Measurements from ENCODE around the gene MDK. TPM values are rescaled to one million over a fixed set of nuclear protein-coding genes. Genes with fewer than 3 reads are reported as not detected.

Gene MDK
- total RNA-seq, 1 donor from 2014 or later: 0.55 TPM

DNA sequence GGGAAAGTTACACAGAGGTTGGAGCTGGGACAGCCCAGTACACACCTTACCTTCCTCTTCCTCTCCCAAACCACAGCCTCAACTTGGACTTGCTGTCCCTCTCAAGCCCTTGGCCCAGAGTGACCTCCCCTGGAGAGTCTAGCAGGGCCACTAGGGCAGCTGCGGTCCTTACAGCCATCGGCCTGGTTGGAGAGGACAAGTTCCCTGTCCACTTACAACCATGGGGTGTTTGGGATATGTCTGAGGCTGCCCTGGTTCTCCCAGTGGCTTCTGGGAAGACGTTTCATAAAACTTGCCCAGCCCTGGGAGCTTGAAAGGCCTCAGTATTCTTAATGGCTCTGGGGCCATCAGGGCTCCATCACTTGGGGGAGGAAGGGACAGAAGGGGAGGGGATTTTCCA lies 47.3 kb upstream of the MDK start:
- H3K27me3 Mint-ChIP-seq: peaks cover 64% of the 10 kb centered on the region
- ChIA-PET CTCF (no interaction called here), POLR2A (no interaction called here)
- H3K27ac Mint-ChIP-seq: no peak overlapping the region
- H3K4me1 Mint-ChIP-seq: peaks cover 10% of the 10 kb centered on the region
- ATAC-seq (ENCODE audit: low read depth): no peak
- TF ChIP-seq, protein P1, sequence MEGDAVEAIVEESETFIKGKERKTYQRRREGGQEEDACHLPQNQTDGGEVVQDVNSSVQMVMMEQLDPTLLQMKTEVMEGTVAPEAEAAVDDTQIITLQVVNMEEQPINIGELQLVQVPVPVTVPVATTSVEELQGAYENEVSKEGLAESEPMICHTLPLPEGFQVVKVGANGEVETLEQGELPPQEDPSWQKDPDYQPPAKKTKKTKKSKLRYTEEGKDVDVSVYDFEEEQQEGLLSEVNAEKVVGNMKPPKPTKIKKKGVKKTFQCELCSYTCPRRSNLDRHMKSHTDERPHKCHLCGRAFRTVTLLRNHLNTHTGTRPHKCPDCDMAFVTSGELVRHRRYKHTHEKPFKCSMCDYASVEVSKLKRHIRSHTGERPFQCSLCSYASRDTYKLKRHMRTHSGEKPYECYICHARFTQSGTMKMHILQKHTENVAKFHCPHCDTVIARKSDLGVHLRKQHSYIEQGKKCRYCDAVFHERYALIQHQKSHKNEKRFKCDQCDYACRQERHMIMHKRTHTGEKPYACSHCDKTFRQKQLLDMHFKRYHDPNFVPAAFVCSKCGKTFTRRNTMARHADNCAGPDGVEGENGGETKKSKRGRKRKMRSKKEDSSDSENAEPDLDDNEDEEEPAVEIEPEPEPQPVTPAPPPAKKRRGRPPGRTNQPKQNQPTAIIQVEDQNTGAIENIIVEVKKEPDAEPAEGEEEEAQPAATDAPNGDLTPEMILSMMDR (IDR thresholded peaks at IDR 0.05): no peak
- H3K4me3 Mint-ChIP-seq: no peak overlapping the region
- no peak for DNase-seq
- H3K36me3 Mint-ChIP-seq (ENCODE audit: low read depth): no peaks in the 10 kb centered on the region
- H3K9me3 Mint-ChIP-seq: no peaks in the 10 kb centered on the region
- intact Hi-C loops (cut with micrococcal nuclease): no loop called here

DNA sequence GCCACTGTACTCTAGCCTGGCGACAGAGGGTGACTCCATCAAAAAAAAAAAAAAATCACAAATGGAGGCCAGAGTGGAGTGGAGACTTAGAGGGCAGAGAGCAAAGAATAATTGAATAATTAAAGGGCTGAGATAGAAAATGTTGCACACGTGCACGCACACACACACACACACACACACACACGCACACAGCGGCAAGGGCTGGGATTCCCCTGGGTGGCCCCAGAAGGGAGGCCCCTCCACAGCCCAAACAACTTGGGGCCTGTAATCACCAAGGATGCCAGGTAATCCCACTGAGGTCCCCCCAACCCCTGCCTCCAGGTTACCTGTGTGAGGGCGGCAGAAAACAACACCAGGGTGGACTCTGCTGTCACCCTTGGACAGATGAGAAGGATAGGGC lies 46.2 kb upstream of the MDK start:
- intact Hi-C loops (cut with micrococcal nuclease): no loop called here
- ChIA-PET CTCF (no interaction called here), POLR2A (interaction anchor here (0.8 kb wide), 1 partner anchor 40 kb away, joined by 7 read pairs; no protein-coding TSS in a partner anchor)
- H3K9me3 Mint-ChIP-seq: no peaks in the 10 kb centered on the region
- H3K27me3 Mint-ChIP-seq: peaks cover 55% of the 10 kb centered on the region
- ATAC-seq (ENCODE audit: low read depth) (no peak), DNase-seq (no peak)
- H3K4me3 Mint-ChIP-seq: no peak overlapping the region
- no peaks in the 10 kb centered on the region for H3K36me3 Mint-ChIP-seq (ENCODE audit: low read depth)
- no peak overlapping the region for H3K27ac Mint-ChIP-seq
- peaks cover 10% of the 10 kb centered on the region for H3K4me1 Mint-ChIP-seq
- TF ChIP-seq, protein P1 (IDR thresholded peaks at IDR 0.05): no peak

DNA sequence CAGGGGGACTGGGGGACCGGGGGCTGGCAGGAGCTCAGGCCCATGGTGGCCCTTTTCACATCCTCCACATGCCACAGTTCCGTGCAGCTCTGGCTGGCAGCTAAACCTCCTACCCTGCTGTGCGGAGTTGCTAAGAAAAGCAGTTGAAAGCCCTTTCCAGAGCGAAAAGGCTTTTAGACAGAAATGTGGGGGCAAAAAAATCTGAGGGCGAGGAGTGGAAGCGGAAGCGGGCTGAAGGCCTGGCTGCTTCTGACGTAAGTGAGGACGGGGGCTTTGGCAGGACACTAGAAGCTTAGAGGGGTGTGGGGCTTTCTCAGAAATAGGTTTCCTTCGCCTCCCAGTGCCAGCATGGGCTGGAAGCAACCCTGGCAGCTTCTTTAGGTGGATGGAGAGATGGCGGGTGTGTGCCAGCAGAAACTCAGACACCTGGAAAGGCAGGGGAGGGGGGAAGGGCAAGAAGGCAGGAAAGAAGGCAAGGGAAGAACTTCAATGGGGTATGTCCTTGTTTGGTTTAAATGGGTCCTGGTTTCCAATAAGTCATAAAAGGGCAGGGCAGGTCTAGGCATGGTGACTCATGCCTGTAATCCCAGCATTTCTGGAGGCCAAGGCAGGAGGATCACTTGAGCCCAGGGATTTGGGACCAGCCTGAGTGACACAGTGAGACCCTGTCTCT lies 45.4 kb upstream of the MDK start:
- no peak overlapping the region for H3K27ac Mint-ChIP-seq
- intact Hi-C loops (cut with micrococcal nuclease): no loop called here
- ChIA-PET POLR2A (interaction anchor here (0.9 kb wide), 1 partner anchor 10 kb away, joined by 8 read pairs; no protein-coding TSS in a partner anchor), CTCF (no interaction called here)
- no peak for ATAC-seq (ENCODE audit: low read depth)
- no peaks in the 10 kb centered on the region for H3K36me3 Mint-ChIP-seq (ENCODE audit: low read depth)
- DNase-seq: no peak
- H3K4me3 Mint-ChIP-seq: no peak overlapping the region
- peaks cover 49% of the 10 kb centered on the region for H3K27me3 Mint-ChIP-seq
- H3K9me3 Mint-ChIP-seq: no peaks in the 10 kb centered on the region
- H3K4me1 Mint-ChIP-seq: peaks cover 10% of the 10 kb centered on the region
- TF ChIP-seq, protein P1 (IDR thresholded peaks at IDR 0.05): no peak

DNA sequence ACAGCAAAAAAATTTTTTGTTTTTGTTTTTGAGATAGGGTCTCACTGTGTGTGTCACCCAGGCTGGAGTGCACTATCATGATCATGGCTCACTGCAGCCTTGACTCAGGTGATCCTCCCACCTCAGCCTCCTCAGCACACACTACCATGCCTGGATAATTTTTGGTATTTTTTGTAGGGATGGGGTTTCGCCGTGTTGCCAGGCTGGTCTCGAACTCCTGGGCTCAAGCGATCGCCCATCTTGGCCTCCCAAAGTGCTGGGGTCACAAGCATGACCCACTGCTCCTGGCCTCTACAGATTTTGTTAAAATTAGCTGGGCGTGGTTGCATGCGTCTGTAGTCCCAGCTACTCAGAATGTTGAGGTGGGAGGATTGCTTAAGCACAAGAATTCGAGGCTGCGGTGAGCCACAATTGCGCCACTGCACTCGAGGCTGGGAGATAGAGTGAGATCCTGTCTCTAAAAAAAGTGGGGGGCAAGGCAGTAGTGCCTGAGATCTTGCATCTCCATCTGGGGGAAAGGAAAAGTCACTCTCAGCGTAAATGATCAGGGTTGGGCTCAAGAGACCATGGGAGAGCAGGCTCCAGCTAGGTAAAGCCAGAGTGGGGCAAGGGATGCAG lies 44.8 kb upstream of the MDK start:
- Mint-ChIP-seq H3K27me3 (peaks cover 46% of the 10 kb centered on the region), H3K36me3 (ENCODE audit: low read depth) (no peaks in the 10 kb centered on the region), H3K9me3 (no peaks in the 10 kb centered on the region), H3K4me3 (no peak overlapping the region), H3K4me1 (peaks cover 8% of the 10 kb centered on the region), H3K27ac (no peak overlapping the region)
- ChIA-PET POLR2A (interaction anchor here (0.7 to 0.9 kb wide), 2 partner anchors 9 to 37 kb away, joined by 3 to 8 read pairs; no protein-coding TSS in a partner anchor), CTCF (no interaction called here)
- ATAC-seq (ENCODE audit: low read depth) (no peak), DNase-seq (no peak)
- TF ChIP-seq, protein P1 (IDR thresholded peaks at IDR 0.05): no peak
- intact Hi-C loops (cut with micrococcal nuclease): no loop called here

DNA sequence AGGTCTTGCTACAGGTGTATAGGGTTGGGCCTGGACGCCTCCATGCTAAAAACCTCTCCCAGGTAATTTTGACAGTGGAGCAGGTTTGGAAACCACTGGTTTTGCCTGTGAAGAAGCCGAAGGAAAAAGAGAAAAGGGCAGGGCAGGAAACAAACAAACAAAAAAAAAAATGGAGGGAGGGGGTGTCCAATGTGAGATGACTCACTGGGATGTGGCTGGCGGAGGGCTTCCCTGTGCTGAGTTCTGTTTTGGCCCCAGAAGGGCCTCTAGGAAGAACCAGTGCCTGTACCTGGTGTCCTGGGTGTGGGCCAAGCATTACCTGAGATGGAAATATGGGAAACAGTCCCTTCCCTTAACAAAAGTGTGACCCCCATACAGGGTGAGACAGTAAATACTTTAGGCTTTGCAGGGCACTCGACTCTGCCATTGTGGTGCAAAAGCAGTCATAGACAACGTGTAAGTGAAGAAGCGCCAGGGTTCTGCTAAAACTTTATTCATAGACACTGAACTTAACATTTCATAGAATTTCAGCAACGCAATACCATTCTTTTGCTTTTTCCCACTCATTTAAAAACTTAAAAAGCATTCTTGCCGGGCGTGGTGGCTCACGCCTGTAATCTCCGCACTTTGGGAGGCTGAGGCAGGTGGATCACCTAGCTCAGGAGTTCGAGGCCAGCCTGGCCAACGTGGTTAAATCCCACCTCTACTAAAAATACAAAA lies 43.7 kb upstream of the MDK start:
- CTCF ChIA-PET: interaction anchor here (0.6 kb wide), 1 partner anchor 1911 kb away, joined by 3 read pairs; no protein-coding TSS in a partner anchor
- TF ChIP-seq, protein P1 (IDR thresholded peaks at IDR 0.05): no peak

More for the DNA sequence above, 43.7 kb upstream of the MDK start:
- POLR2A ChIA-PET: no interaction called here
- Mint-ChIP-seq H3K36me3 (ENCODE audit: low read depth) (no peaks in the 10 kb centered on the region), H3K27me3 (peaks cover 40% of the 10 kb centered on the region), H3K27ac (no peak overlapping the region), H3K9me3 (no peaks in the 10 kb centered on the region), H3K4me3 (no peak overlapping the region), H3K4me1 (peaks cover 5% of the 10 kb centered on the region)
- intact Hi-C loops (cut with micrococcal nuclease): no loop called here
- no peak for ATAC-seq (ENCODE audit: low read depth)
- no peak for DNase-seq
